H1 (cell line): ENCODE measurements around the gene GPR18. TPM values are rescaled to one million over a fixed set of nuclear protein-coding genes. Genes with fewer than 3 reads are reported as not detected.

ENCODE experiments used
- CTCF ChIA-PET: fragments of 300-600 bp; sonication (Branson Sonifier 250); formaldehyde crosslinking; loops from one replicate; lab custom pipeline; 2021; ENCODE audit not compliant: partially characterized antibody; lab: Charles Lee
- POLR2A ChIA-PET: fragments of 300-600 bp; sonication (Branson Sonifier 250); formaldehyde crosslinking; loops from one replicate; lab custom pipeline; 2021; ENCODE audit warnings: inconsistent platforms; ENCODE audit not compliant: partially characterized antibody; lab: Charles Lee
- DNase-seq, 2 experiments: peaks; one replicate each; pipeline versions ENCODE4 v3.0.0 to v3.0.0-alpha.2; 2010 to 2022; ENCODE audit warnings: low spot score in 2 of 2, low read depth in 1 of 2, mixed read lengths in 1 of 2
- FAIRE-seq: peaks from 2 replicates; lab custom pipeline; 2011; peaks lifted over from hg19 to GRCh38; lab: Jason Lieb, UNC
- H2AFZ ChIP-seq: 2 replicates; pipeline ENCODE4 v1.8.1; 2012; ENCODE audit warnings: low read length, inconsistent platforms
- H2AK5ac ChIP-seq: 2 replicates; pipeline ENCODE4 v1.6.1; 2013; ENCODE audit warnings: low read depth, low read length
- H2BK120ac ChIP-seq: replicated peaks from 2 replicates; pipeline ENCODE3; 2013; ENCODE audit warnings: low read depth, low read length, inconsistent platforms
- H2BK12ac ChIP-seq: 2 replicates; pipeline ENCODE4 v1.6.1; 2013; ENCODE audit warnings: low read depth, low read length
- H2BK15ac ChIP-seq: 2 replicates; pipeline ENCODE4 v1.6.1; 2013; ENCODE audit warnings: low read length
- H2BK20ac ChIP-seq: 2 replicates; pipeline ENCODE4 v1.6.1; 2013; ENCODE audit warnings: low read length
- H2BK5ac ChIP-seq: 2 replicates; pipeline ENCODE4 v1.6.1; 2013; ENCODE audit warnings: low read depth, low read length
- H3K14ac ChIP-seq: 2 replicates; pipeline ENCODE4 v1.6.1; 2013; ENCODE audit warnings: inconsistent platforms; ENCODE audit not compliant: insufficient read length
- H3K18ac ChIP-seq: 2 replicates; pipeline ENCODE4 v1.6.1; 2013; ENCODE audit warnings: low read length; ENCODE audit errors: extremely low read depth
- H3K23ac ChIP-seq: 2 replicates; pipeline ENCODE4 v1.6.1; 2013; ENCODE audit warnings: inconsistent platforms; ENCODE audit not compliant: insufficient read length
- H3K23me2 ChIP-seq: 2 replicates; pipeline ENCODE4 v1.6.1; 2013; ENCODE audit warnings: low read depth, low read length
- H3K27ac ChIP-seq: 2 replicates; pipeline ENCODE4 v1.6.1; 2011; ENCODE audit warnings: low read depth, low read length, inconsistent platforms
- H3K27me3 ChIP-seq, 4 experiments: replicated peaks in 1 of 4; 1 replicate in 1 of 4; 2 replicates in 3 of 4; pipeline versions ENCODE4 v1.6.1 to v1.8.1; 2011 to 2013; ENCODE audit warnings: low read length in 3 of 4, mild to moderate bottlenecking in 3 of 4, inconsistent platforms in 2 of 4, mixed read lengths in 2 of 4, moderate library complexity in 1 of 4; ENCODE audit not compliant: control insufficient read depth in 3 of 4, insufficient read depth in 3 of 4; ENCODE audit errors: extremely low read depth in 1 of 4
- H3K36me3 ChIP-seq, 4 experiments: 2 replicates each; pipeline versions ENCODE4 v1.6.1 to v1.8.1; 2011 to 2013; ENCODE audit warnings: mild to moderate bottlenecking in 4 of 4, low read length in 3 of 4, moderate library complexity in 2 of 4, control low read depth in 1 of 4, inconsistent platforms in 1 of 4; ENCODE audit not compliant: insufficient read depth in 4 of 4, control insufficient read depth in 2 of 4
- H3K4ac ChIP-seq: replicated peaks from 2 replicates; pipeline ENCODE3; 2013; ENCODE audit warnings: low read length, low read depth, mixed read lengths, inconsistent platforms; ENCODE audit not compliant: insufficient read length
- H3K4me1 ChIP-seq, 4 experiments: replicated peaks in 1 of 4; 1 replicate in 1 of 4; 2 replicates in 3 of 4; pipeline versions ENCODE4 v1.6.1 to v1.8.1; 2011 to 2013; ENCODE audit warnings: low read length in 3 of 4, inconsistent platforms in 2 of 4, mixed read lengths in 1 of 4; ENCODE audit not compliant: insufficient read depth in 4 of 4, control insufficient read depth in 3 of 4
- H3K4me2 ChIP-seq, 2 experiments: 2 replicates each; pipeline versions ENCODE4 v1.6.1 to v1.8.1; 2011 to 2013; ENCODE audit warnings: low read depth in 2 of 2, low read length in 2 of 2, control low read depth in 1 of 2, inconsistent platforms in 1 of 2, mild to moderate bottlenecking in 1 of 2; ENCODE audit not compliant: insufficient read depth in 1 of 2
- H3K4me3 ChIP-seq, 4 experiments: fragments of 200-600, 300-600 bp in 1 of 4; sonication (generic), shearing (Covaris generic), sonication (Bioruptor Twin) in 1 of 4; 2 replicates each; pipeline versions ENCODE4 v1.5.1 to v1.8.1; 2011 to 2016; ENCODE audit warnings: low read length in 4 of 4, low read depth in 3 of 4, control low read depth in 2 of 4, inconsistent platforms in 2 of 4, mild to moderate bottlenecking in 2 of 4, mixed read lengths in 1 of 4, moderate library complexity in 1 of 4; ENCODE audit not compliant: insufficient read depth in 2 of 4; ENCODE audit errors: extremely low read depth in 1 of 4
- H3K56ac ChIP-seq: replicated peaks from 2 replicates; pipeline ENCODE3; 2013; ENCODE audit warnings: low read depth, mild to moderate bottlenecking, mixed read lengths, low read length, inconsistent platforms; ENCODE audit not compliant: insufficient read length
- H3K79me1 ChIP-seq: 2 replicates; pipeline ENCODE4 v1.6.1; 2013; ENCODE audit warnings: low read depth, low read length, control low read depth
- H3K79me2 ChIP-seq, 2 experiments: 2 replicates each; pipeline versions ENCODE4 v1.6.1 to v1.8.1; 2012 to 2013; ENCODE audit warnings: low read length in 2 of 2, mild to moderate bottlenecking in 2 of 2, inconsistent platforms in 1 of 2; ENCODE audit not compliant: insufficient read depth in 2 of 2, control insufficient read depth in 1 of 2
- H3K9ac ChIP-seq, 4 experiments: replicated peaks in 1 of 4; 1 replicate in 1 of 4; 2 replicates in 3 of 4; pipeline versions ENCODE4 v1.6.1 to v1.8.1; 2011 to 2013; ENCODE audit warnings: low read depth in 3 of 4, low read length in 3 of 4, control low read depth in 2 of 4, mild to moderate bottlenecking in 2 of 4, moderate library complexity in 2 of 4, inconsistent platforms in 1 of 4; ENCODE audit errors: extremely low read depth in 1 of 4
- H3K9me3 ChIP-seq, 2 experiments: 2 replicates each; pipeline versions ENCODE4 v1.6.1 to v1.8.1; 2012 to 2013; ENCODE audit warnings: mild to moderate bottlenecking in 2 of 2, moderate library complexity in 2 of 2, control low read depth in 1 of 2, inconsistent platforms in 1 of 2, low read depth in 1 of 2, low read length in 1 of 2, mixed read lengths in 1 of 2; ENCODE audit not compliant: insufficient read depth in 2 of 2
- H4K20me1 ChIP-seq, 2 experiments: replicated peaks in 1 of 2; 2 replicates each; pipeline versions ENCODE3 to v1.8.1; 2011 to 2013; ENCODE audit warnings: inconsistent platforms in 2 of 2, low read length in 2 of 2, mild to moderate bottlenecking in 1 of 2; ENCODE audit not compliant: insufficient read depth in 2 of 2, control insufficient read depth in 1 of 2
- H4K5ac ChIP-seq: 2 replicates; pipeline ENCODE4 v1.6.1; 2013; ENCODE audit warnings: low read length, low read depth, mixed read lengths, inconsistent platforms; ENCODE audit not compliant: insufficient read length
- H4K8ac ChIP-seq: 2 replicates; pipeline ENCODE4 v1.8.0; 2013; ENCODE audit warnings: mild to moderate bottlenecking, moderate library complexity, low read length, inconsistent platforms; ENCODE audit not compliant: insufficient read depth; ENCODE audit errors: extremely low read depth
- H4K91ac ChIP-seq: replicated peaks from 2 replicates; pipeline ENCODE3; 2013; ENCODE audit warnings: low read length, mixed read lengths, inconsistent platforms; ENCODE audit not compliant: insufficient read length
- BACH1 ChIP-seq: IDR thresholded peaks from 2 replicates; pipeline ENCODE4 v1.6.1; 2012; ENCODE audit warnings: low read length, improper control_type of control experiment
- CBX5 ChIP-seq: fragments of 300-800, 300-1000 bp; sonication (generic); IDR thresholded peaks from 2 replicates; pipeline ENCODE4 v1.7.1; 2016; ENCODE audit warnings: antibody characterized with exemption, low read length, low read depth
- CTBP2 ChIP-seq: IDR thresholded peaks from 2 replicates; pipeline ENCODE4 v1.7.0; 2011; ENCODE audit warnings: borderline replicate concordance, mild to moderate bottlenecking, moderate library complexity, mixed read lengths, low read length; ENCODE audit not compliant: insufficient read depth, insufficient read length
- EZH2 ChIP-seq: fragments of 200-600 bp; sonication (generic); IDR thresholded peaks from 2 replicates; pipeline ENCODE4 v1.7.1; 2012; ENCODE audit warnings: low read depth, mild to moderate bottlenecking, moderate library complexity, low read length, inconsistent platforms; ENCODE audit not compliant: severe bottlenecking
- RNF2 ChIP-seq: fragments of 200-900, 300-1000 bp; sonication (generic); IDR thresholded peaks from 2 replicates; pipeline ENCODE4 v1.7.1; 2016; ENCODE audit warnings: borderline replicate concordance, low read depth, mild to moderate bottlenecking, antibody characterized with exemption, low read length; ENCODE audit not compliant: poor library complexity, severe bottlenecking; ENCODE audit errors: missing control alignments
- RXRA ChIP-seq: IDR thresholded peaks from 2 replicates; pipeline ENCODE4 v1.6.1; 2011; ENCODE audit warnings: low read depth, mild to moderate bottlenecking, low read length, moderate library complexity; ENCODE audit not compliant: insufficient read depth
- SP4 ChIP-seq: IDR thresholded peaks from 2 replicates; pipeline ENCODE4 v1.6.1; 2012; ENCODE audit warnings: low read length, inconsistent platforms
- TBP ChIP-seq: IDR thresholded peaks from 2 replicates; pipeline ENCODE4 v1.6.1; 2011; ENCODE audit warnings: low read depth, low read length, improper control_type of control experiment
- YY1 ChIP-seq: IDR thresholded peaks from 2 replicates; pipeline ENCODE4 v1.6.1; 2011; ENCODE audit warnings: low read depth, mild to moderate bottlenecking, low read length
- WGBS, 2 experiments: shearing (Covaris generic) in 1 of 2; methylation state at CpG; one replicate each; pipeline versions ENCODE4 v1.1.6 to v1.1.7; 2013 to 2015; ENCODE audit warnings: low lambda C conversion rate in 2 of 2, mixed read lengths in 2 of 2, inconsistent platforms in 1 of 2, low coverage in 1 of 2, missing lambda C conversion rate in 1 of 2; ENCODE audit not compliant: insufficient replicate concordance in 2 of 2, insufficient coverage in 1 of 2, insufficient read length in 1 of 2; ENCODE audit errors: extremely low coverage in 1 of 2, missing lambda C conversion rate in 1 of 2; 5-methylcytosine and 5-hydroxymethylcytosine counted together
- polyA plus RNA-seq, 7 experiments: library from polyadenylated mRNA; depleted of rRNA in 3 of 7; stranded (reverse) in 5 of 7; unstranded in 2 of 7; fragments of >200 nt in 5 of 7; fragments of 200-250 nt in 2 of 7; gene quantifications; 1 replicate in 5 of 7; 2 replicates in 1 of 7; 4 replicates in 1 of 7; pipeline versions ENCODE4 v1.2.1 to v1.2.3, GENCODE V29; 2011 to 2013; ENCODE audit warnings: missing spikeins in 2 of 7, mixed read lengths in 2 of 7
- total RNA-seq: library from RNA; stranded (reverse); fragmentation: NEBNext Ultra II Directional; extraction: Animal tissue kit (Norgen Biotek cat#: 25700); gene quantifications from 2 replicates; pipeline ENCODE4 v1.2.1, GENCODE V29; 2021

The GPR18 gene
- total and polyA plus RNA-seq, 2 of the 8 experiments (the other 6 are each of a cell fraction or from before 2014, with no cell fraction given) = not detected

- FAIRE-seq (no peak), DNase-seq (no peak)
- no peak overlapping the region for H3K27ac ChIP-seq
- H2BK120ac ChIP-seq = no peak overlapping the region
- TF ChIP-seq CBX5 = no peak
- TF ChIP-seq TBP = no peak
- no peak for TF ChIP-seq SP4
- no peak for TF ChIP-seq YY1
- no peak for TF ChIP-seq CTBP2
- no peak for TF ChIP-seq RNF2
- TF ChIP-seq RXRA = no peak
- TF ChIP-seq BACH1 = no peak
- no peak for TF ChIP-seq EZH2
- H3K9ac ChIP-seq = no peak overlapping the region
- H2AFZ ChIP-seq = no peak overlapping the region
- WGBS, 2 experiments = 92% methylated on average over 8 of the region's 8 CpGs; no CpG with 5 or more reads in 1 of the 2 experiments
- H2BK20ac ChIP-seq = no peak overlapping the region
- CTCF ChIA-PET = no interaction called here
- H3K79me1 ChIP-seq = peaks cover 21% of the 10 kb centered on the region
- peaks cover 3 to 8% of the 10 kb centered on the region in 2 experiments for H4K20me1 ChIP-seq
- no peak overlapping the region for H3K56ac ChIP-seq
- H2BK5ac ChIP-seq = no peak overlapping the region
- no peaks in the 10 kb centered on the region for H3K27me3 ChIP-seq
- H4K5ac ChIP-seq = no peak overlapping the region
- no peak overlapping the region for H2BK15ac ChIP-seq
- no peak overlapping the region for H4K91ac ChIP-seq
- peaks cover 25 to 99% of the 10 kb centered on the region in 2 experiments for H3K79me2 ChIP-seq
- no peak overlapping the region for H3K4ac ChIP-seq
- POLR2A ChIA-PET = interaction anchor here (0.7 kb wide), 1 partner anchor 11 kb away, joined by 3 read pairs; no protein-coding TSS in a partner anchor
- no peak overlapping the region for H3K23ac ChIP-seq
- H2AK5ac ChIP-seq = no peak overlapping the region
- H3K9me3 ChIP-seq = no peaks in the 10 kb centered on the region
- no peak overlapping the region for H3K18ac ChIP-seq
- H3K23me2 ChIP-seq = no peaks in the 10 kb centered on the region
- H4K8ac ChIP-seq = no peak overlapping the region
- H3K14ac ChIP-seq = no peak overlapping the region
- no peaks in the 10 kb centered on the region for H3K36me3 ChIP-seq
- H3K4me1 ChIP-seq = peaks cover 0 to 10% (median 5%) of the 10 kb centered on the region in 4 experiments; a peak in 4 of 7 replicates
- H3K4me2 ChIP-seq = no peak overlapping the region
- H2BK12ac ChIP-seq = no peak overlapping the region
- H3K4me3 ChIP-seq = no peak overlapping the region
Measured at GRCh38 chr13:99221567-99222239, 36.5 kb downstream of the GPR18 start.
